IPS-15b (cell line): ENCODE results near the gene ARID1B.

Experiments
- H3K27me3 ChIP-seq: one replicate; pipeline ENCODE4 v1.6.1; 2013; ENCODE audit warnings: low read length; ENCODE audit not compliant: control insufficient read depth, insufficient read depth
- H3K36me3 ChIP-seq: one replicate; pipeline ENCODE4 v1.6.1; 2013; ENCODE audit warnings: low read length; ENCODE audit not compliant: control insufficient read depth, insufficient read depth
- H3K4me1 ChIP-seq: one replicate; pipeline ENCODE4 v1.6.1; 2013; ENCODE audit warnings: mild to moderate bottlenecking, low read length; ENCODE audit not compliant: control insufficient read depth, insufficient read depth
- H3K4me3 ChIP-seq: one replicate; pipeline ENCODE4 v1.5.1; 2013; ENCODE audit warnings: low read depth, low read length
- H3K9ac ChIP-seq: one replicate; pipeline ENCODE4 v1.6.1; 2013; ENCODE audit warnings: low read depth, mild to moderate bottlenecking, low read length
- H3K9me3 ChIP-seq: one replicate; pipeline ENCODE4 v1.6.1; 2013; ENCODE audit warnings: mild to moderate bottlenecking, low read length; ENCODE audit not compliant: control insufficient read depth, insufficient read depth

ARID1B gene

DNA sequence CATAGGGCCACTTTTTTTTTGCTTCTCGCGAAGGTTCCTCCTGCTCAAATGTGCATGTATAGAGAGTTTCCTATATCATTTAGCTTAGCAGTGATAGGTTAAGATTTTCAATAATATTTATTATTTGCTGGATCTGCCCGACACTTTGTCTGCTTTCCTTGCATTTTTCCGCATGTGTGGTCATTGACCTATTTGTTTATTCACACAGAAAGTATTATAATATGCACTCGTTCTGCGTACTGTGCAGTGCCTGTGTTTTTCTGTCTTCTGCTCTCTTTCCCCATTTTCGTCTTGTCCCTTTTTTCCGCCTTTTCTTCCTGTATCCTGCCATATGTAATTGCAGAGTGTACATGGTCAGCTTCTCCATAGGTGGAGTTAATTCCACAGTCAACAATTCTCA, 290.3 kb downstream of the ARID1B start:
- peaks cover 7% of the 10 kb centered on the region for H3K4me1 ChIP-seq
- no peaks in the 10 kb centered on the region for H3K9me3 ChIP-seq
- no peaks in the 10 kb centered on the region for H3K36me3 ChIP-seq
- no peak overlapping the region for H3K9ac ChIP-seq
- no peak overlapping the region for H3K4me3 ChIP-seq
- H3K27me3 ChIP-seq: no peaks in the 10 kb centered on the region

DNA sequence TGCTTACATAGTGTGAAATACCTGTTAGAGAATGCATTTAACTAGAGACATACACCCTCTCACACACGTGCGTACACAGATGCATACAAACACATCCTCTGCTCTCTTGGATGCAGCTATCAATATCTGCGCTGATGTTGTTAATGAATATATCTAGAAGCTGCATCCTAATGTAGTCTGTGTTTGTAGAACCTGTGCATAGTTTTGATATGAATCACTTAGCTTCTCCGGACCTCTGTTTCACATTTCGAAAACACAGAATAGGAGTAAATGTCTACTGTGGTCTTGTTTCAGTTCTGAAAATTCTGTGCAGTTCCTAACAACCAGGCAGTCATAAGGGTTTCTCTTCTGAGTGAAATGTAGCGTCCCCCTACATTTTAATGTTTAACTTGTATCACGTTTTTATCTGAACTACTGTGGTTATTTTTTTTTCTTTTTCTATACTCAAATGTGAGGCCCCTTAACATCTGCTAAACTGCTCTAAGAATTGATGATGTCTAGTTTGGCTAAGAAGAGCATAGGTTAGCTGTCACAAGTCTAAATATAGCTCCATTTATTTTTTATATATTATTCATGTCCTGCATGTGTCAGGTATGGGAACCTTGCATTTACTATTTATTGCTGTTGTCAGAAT, 291.6 kb downstream of the ARID1B start:
- H3K9me3 ChIP-seq: no peaks in the 10 kb centered on the region
- no peaks in the 10 kb centered on the region for H3K36me3 ChIP-seq
- no peak overlapping the region for H3K4me3 ChIP-seq
- no peak overlapping the region for H3K9ac ChIP-seq
- H3K4me1 ChIP-seq: peaks cover 7% of the 10 kb centered on the region
- H3K27me3 ChIP-seq: no peaks in the 10 kb centered on the region

DNA sequence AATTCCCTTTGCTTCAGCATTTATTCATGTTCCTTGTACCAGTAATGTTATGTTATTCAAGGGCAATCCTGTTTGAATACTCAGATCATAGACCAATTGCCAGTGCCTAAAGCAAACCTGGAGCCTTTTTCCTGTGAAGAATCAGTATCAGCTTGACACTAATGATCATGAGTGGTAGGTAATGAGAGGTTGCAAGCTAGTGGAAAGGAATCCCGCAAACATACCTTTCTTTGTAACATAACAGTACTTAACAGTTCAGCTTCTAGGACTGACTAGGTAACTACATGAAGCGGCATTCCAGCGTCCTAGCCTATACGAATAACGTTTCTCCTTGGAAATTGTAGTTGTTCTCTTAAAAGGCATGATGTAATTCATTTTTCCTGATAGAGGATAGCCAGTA, 292.4 kb downstream of the ARID1B start:
- no peaks in the 10 kb centered on the region for H3K36me3 ChIP-seq
- H3K9me3 ChIP-seq: no peaks in the 10 kb centered on the region
- H3K27me3 ChIP-seq: no peaks in the 10 kb centered on the region
- H3K9ac ChIP-seq: no peak overlapping the region
- H3K4me3 ChIP-seq: no peak overlapping the region
- H3K4me1 ChIP-seq: peaks cover 7% of the 10 kb centered on the region

DNA sequence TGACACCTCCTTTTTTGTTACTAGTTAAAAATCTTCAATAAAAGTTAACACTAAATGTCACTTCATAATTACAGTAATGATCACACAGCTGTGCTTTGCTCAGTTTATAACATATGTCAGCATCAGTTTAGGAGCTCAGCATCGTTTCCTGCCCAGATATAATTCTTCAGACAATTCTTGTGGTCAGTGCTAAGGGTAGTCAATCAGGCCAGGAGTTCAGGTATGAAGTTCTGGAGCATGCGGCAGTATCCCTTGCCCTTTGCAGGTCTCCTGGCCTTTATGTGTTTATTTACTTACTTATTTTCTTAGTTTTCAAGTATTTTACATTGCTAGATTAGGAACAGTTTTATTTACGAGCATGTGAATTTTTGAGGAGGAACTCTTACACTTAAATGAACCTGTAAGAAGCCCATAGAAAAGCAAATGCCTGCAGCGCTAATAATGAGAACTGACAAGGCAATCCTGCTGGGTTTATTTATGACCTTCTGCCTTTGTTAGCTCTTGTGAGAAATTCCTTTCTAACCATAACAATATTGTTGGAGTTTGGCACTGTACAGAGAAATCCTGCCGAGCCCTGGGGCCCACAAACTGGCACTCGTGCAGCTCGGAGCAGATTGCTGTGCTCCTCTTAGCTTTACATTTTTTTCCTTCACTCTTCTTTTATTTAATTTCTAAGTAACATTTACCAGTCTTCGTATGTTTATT, 293.4 kb downstream of the ARID1B start:
- H3K9me3 ChIP-seq: no peaks in the 10 kb centered on the region
- no peaks in the 10 kb centered on the region for H3K27me3 ChIP-seq
- H3K9ac ChIP-seq: no peak overlapping the region
- H3K4me3 ChIP-seq: no peak overlapping the region
- H3K4me1 ChIP-seq: peaks cover 7% of the 10 kb centered on the region
- H3K36me3 ChIP-seq: no peaks in the 10 kb centered on the region

DNA sequence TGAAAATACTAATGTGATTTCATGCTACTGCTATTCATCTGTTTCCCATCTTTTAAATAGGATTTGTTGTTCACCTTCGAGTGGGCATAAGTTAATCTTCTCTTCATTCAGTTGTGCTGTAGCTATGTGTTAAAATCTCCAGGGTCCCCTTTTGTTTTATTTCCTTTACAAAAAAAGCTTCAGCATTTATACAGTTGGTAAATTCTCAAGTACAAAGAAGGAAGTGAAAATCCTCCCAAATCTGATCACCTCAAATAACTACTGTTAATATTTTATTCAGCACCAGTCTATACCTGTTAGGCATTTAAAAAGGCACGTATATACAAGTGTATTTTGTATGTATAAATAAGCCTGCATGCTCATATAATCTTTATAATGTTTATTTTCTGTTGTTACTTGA, 294.9 kb downstream of the ARID1B start:
- Histone ChIP-seq H3K27me3 (no peaks in the 10 kb centered on the region), H3K36me3 (no peaks in the 10 kb centered on the region), H3K9me3 (no peaks in the 10 kb centered on the region), H3K4me1 (peaks cover 7% of the 10 kb centered on the region), H3K4me3 (no peak overlapping the region), H3K9ac (no peak overlapping the region)

DNA sequence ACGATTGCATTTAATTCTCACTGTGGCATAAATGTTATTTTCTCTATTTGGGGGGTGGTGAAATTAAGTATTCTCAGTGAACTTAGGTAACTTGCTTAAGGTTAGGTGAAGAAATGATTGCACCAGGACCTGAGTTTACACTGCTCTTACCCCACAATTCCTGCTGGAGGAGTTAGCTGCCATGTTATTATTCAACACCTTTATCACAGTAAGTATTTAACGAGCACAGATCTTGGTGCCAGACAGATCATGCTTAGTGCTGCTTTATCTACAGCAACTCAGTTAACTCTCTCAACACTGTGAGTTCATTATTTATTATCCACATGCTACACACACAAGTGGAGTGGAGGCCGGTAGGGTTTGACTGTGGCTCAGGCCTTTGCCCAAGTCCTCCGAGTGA, 296.4 kb downstream of the ARID1B start:
- H3K4me1 ChIP-seq: peaks cover 17% of the 10 kb centered on the region
- H3K4me3 ChIP-seq: no peak overlapping the region
- H3K36me3 ChIP-seq: no peaks in the 10 kb centered on the region
- no peak overlapping the region for H3K9ac ChIP-seq
- H3K27me3 ChIP-seq: no peaks in the 10 kb centered on the region
- no peaks in the 10 kb centered on the region for H3K9me3 ChIP-seq

DNA sequence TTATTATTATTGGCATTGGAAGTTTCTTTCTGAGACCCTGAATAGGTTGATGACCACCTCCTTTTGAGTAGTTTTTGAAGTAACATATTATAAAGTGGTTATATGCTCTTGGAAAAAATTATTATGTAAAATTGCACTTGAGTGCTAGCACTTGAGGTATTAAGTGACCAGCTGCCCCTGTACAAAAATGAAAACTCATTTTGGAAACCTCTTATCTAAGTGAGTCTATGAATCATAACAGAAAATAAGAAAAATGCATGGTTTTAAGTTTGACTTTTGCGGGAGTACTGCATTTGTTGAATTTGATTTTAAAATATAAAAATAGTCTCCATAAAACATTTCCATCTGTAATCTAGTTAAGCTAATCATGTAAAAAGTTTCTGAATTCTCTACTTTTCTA, 297.8 kb downstream of the ARID1B start:
- peaks cover 10% of the 10 kb centered on the region for H3K4me1 ChIP-seq
- H3K36me3 ChIP-seq: no peaks in the 10 kb centered on the region

DNA sequence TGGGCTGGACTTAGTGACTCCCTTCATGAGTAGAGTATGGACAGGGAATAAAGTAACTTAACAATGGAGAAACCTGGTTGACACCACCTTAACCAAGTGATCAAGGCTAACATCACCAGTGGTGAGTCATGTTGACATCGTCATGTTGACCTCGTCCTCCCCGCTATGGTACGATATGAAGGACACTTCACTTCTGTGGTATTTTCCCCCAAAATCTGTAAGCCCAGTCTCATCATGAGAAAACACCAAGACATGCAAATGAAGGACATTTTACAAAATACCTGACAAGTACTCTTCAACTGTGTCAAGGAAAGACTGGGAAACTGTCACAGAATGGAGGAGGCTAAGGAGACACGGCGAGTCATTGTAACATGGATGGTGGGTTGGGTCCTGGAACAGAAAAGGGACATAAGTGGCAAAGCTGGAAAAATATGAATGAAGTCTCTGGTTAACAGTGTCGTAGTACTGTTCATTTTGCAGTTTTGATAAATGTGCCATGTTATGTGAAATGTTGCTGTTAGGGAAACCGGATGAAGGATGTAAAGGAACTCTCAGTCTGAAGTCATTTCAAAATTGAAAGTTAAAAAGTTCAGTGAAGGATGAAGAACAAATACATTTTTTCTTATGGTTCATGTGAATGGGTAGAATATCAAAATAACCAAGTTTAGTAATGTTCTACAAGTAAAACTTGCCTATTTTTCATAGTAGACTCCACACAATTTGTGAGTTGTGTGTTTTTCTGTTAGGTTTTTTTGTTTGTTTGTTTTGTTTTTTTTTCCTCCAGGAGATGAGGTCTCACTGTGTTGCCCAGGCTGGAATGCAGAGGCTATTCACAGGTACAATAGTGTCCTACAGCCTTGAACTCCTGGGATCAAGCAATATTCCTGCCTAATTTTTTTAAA, 298.6 kb downstream of the ARID1B start:
- no peak overlapping the region for H3K4me3 ChIP-seq
- no peaks in the 10 kb centered on the region for H3K36me3 ChIP-seq
- H3K4me1 ChIP-seq: peaks cover 12% of the 10 kb centered on the region
- no peak overlapping the region for H3K9ac ChIP-seq
- no peaks in the 10 kb centered on the region for H3K9me3 ChIP-seq
- no peaks in the 10 kb centered on the region for H3K27me3 ChIP-seq

More for the DNA sequence above, 297.8 kb downstream of the ARID1B start:
- Histone ChIP-seq H3K9me3 (no peaks in the 10 kb centered on the region), H3K4me3 (no peak overlapping the region), H3K9ac (no peak overlapping the region), H3K27me3 (no peaks in the 10 kb centered on the region)

DNA sequence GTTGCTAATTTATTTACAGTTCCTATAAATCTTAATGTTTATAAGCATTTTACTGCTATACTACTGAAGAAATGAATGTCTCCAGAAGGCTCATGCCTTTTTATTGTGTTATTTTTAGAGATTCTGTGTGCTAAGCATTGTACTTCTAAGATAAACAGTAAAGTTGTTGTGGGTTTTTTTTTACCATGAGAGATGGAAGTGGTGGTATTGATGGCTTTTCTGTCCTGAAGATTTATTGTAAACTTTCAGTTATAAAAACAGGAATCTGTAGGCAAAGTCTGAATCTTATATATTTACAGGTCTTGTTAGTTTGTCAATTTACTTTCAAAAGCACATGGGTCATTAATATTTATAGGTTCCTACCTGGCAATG, 299.3 kb downstream of the ARID1B start:
- H3K27me3 ChIP-seq: no peaks in the 10 kb centered on the region
- no peak overlapping the region for H3K4me3 ChIP-seq
- H3K9ac ChIP-seq: no peak overlapping the region
- no peaks in the 10 kb centered on the region for H3K36me3 ChIP-seq
- H3K9me3 ChIP-seq: no peaks in the 10 kb centered on the region
- H3K4me1 ChIP-seq: peaks cover 13% of the 10 kb centered on the region

DNA sequence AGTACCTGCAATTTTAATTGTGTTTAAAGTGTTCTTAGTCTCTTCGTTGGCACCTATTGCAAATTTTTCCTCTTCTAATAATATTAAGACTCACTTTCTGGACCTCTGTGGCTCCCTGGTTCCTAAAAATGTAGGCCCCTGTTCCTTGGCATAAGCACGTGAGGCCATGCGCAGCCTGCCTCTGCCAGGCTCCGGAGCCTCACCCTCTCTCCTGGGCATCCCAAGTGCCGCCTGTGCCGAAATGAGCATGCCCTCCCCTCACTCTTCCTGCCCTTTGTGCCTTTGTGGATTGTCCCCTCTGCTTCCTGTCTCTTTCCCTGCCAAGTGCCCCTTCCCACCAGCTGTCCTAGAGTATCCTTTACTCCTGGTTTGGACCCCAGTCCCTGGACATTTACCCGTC, 300.1 kb downstream of the ARID1B start:
- peaks cover 13% of the 10 kb centered on the region for H3K4me1 ChIP-seq
- H3K36me3 ChIP-seq: no peaks in the 10 kb centered on the region
- H3K9me3 ChIP-seq: no peaks in the 10 kb centered on the region
- no peak overlapping the region for H3K4me3 ChIP-seq
- no peaks in the 10 kb centered on the region for H3K27me3 ChIP-seq
- H3K9ac ChIP-seq: no peak overlapping the region

DNA sequence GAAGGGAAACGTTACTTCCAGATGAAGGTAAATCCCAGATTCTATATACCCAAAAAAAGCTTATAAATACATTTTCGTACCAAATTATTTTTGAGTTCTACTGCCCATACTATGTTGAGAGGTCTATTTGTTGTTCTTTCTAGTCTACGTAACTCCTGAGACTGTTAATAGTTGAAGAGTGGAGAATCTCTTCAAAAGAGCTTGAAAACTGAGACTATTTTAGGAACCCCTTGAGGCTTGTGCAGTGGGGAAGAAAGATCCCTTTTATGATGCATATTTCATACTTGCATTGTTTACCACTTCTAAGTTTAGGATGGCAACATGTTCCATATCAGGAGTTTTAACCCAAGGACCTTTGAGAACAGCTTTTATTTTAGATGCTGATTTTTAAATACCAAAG, 301.1 kb downstream of the ARID1B start:
- Histone ChIP-seq H3K9ac (no peak overlapping the region), H3K27me3 (no peaks in the 10 kb centered on the region), H3K9me3 (no peaks in the 10 kb centered on the region), H3K36me3 (no peaks in the 10 kb centered on the region), H3K4me1 (peaks cover 13% of the 10 kb centered on the region), H3K4me3 (no peak overlapping the region)

DNA sequence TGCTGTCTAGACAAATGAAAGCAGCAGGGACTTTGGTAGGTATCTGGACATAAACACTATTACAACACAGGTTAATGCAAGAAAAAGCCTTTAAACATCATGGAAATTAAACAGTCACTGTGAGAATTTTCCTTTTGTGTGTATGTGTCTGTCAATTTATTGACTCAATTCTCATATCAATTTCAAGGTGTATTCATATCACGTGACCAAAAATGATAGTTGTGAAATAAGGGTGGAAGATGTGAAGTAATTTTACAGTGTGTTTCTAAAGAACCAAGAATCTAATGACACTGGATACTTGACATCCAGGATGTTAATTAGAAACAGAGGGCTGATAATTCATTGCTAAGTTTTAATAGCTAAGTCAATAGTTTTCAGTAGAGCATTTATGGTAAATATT, 302.1 kb downstream of the ARID1B start:
- Histone ChIP-seq H3K4me1 (peaks cover 13% of the 10 kb centered on the region), H3K9ac (no peak overlapping the region), H3K27me3 (no peaks in the 10 kb centered on the region), H3K4me3 (no peak overlapping the region), H3K9me3 (no peaks in the 10 kb centered on the region), H3K36me3 (no peaks in the 10 kb centered on the region)
